Left hindlimb (tissue), 1 donor: ENCODE data around the gene DCLK2.

Source experiments
- DNase-seq: peaks from one replicate; pipeline ENCODE4 v3.0.0-alpha.2; 2018

DCLK2 gene

DNA sequence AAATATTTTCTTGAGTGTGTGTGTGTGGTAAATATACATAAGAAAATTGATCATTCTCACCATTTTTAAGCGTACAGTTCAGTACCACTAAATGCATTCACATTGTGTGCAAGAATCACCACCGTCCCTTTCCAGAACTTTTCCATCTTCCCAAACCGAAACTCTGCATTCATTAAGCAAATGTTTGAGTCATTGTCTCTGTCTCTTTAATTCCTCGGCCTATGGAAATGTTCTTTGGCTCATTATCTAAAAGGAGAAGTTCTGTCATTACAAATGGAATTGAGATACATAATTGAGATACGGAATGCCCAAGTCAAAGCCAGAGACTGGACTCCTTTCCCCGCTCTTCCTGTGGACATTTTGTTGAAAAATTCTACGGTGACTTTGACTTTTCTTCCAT is 168.9 kb downstream of the DCLK2 start:
- DNase-seq: no peak

DNA sequence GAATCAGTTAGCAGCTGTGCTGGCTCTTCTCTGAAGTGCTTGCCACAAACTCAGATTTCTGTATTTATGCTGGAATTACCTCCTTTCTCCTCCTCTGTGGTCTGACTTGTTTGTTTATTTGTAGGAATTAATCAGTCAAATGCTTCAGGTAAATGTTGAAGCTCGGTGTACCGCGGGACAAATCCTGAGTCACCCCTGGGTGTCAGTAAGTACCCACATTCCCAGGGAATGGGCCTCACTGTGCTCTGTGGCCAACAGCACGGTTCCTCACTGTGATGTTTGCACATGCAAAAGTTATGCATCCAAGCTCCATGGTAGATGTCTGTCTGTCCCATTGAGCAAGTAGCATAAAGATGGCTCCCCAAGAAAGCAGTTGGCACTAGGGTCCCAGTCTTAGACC is 169.9 kb downstream of the DCLK2 start:
- no peak for DNase-seq

DNA sequence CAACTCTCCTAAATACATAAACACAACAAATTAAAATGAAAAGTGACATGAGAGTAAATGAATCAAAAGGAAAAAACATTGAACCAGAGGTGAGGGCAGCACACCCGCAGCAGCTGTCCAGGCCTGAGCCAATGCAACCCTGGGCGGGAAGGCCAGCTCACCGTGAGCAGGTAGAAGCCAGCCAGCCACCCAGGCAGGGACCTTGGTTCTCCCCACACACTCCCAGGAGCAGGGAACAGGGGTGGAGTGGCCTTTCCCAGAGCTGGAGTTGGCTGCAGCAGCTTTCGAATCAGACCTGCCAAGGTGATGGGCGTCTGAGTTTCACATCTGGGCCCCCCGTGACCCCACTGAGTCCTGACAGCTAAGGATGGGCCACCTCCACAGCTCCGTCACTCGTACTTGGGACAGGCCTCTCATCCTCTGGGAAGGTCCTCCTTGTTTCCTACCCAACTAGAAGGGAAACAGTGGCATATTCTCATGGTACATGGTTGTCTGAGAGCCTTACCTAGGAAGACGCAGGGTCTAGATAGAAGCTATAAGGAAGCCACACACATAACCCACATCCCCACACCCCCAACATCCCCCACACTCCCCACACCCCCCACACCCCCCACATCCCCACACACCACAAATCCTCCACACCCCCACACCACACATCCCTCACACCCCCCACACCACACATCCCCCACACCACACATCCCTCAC is 172.2 kb downstream of the DCLK2 start:
- DNase-seq: no peak

DNA sequence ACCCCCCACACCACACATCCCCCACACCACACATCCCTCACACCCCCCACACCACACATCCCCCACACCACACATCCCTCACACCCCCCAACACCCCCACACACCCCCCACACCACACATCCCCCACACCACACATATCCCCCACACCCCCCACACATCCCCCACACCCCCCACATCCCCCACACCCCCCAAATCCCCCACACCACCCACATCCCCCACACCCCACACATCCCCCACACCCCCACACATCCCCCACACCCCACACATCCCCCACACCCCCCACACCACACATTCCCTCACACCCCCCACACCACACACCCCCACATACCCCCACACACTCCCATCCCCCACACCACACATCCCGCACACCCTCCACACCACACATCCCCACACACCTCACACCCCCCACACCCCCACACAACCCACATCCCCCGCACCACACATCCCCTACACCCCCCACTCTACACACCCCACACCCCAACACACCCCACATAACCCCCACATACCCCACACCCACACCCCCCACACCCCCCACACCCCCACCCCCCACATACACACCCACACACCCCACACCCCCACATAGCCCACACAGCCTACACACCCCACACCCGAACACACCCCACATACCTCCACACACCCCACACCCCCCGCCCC is 172.9 kb downstream of the DCLK2 start:
- DNase-seq: no peak

DNA sequence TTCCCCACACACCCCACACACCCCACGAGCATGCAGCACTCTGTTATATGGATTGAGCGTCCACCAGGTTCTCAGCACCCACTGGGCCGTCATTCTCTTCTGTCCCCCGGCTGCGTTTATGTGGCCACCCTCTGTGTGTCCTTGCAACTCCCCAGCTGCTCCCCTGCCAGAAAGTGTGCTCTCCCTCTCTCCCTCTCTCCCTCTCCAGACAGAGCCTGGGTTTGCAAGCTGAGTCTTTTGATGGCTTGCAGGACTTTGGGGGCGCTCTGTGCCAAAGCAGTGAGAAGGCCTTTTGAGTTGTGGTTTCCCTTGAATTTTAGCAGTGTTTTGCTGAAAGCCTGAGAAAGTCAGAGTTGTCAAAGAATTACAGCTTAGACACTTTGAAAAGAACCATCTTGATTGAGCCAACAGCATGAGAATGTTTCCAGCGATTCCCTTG is 173.5 kb downstream of the DCLK2 start:
- no peak for DNase-seq

DNA sequence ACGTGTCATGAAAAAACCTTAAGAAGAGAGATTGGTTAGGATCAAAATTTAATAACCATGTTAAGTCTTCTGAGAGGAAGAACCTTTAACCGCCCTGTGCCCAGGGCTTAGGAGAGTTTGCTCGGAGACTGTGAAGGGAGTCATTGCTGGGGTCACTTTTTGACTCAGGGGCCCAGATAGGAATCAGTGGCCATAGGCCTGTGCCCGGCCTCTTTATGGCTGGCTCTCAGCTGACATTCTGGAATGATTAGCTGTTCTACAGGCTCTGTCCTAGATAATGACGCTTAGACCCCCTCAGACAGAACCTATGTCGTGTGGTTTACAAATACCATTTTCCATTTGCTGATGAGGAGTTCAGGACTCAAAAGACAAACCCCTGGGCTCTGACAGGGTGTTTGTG is 174.1 kb downstream of the DCLK2 start:
- DNase-seq: no peak

DNA sequence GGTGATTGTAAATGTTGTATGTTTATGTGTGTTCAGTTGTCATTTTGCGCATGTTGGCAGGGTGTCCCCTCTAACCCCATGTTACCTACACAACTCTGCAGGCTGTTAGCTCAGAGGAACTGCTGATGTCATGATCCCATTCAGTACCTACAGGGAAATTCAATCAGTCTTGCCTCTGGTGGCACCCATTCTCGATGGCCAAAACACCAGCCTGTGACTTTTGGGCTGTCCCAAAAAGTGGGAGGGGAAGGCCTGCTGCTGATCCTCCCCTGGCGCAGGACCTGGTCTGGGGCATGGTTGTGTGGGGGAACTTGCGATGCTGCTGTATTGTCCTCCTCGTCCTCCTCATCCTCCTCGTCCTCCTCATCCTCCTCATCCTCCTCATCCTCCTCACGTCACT is 174.5 kb downstream of the DCLK2 start:
- DNase-seq: no peak

DNA sequence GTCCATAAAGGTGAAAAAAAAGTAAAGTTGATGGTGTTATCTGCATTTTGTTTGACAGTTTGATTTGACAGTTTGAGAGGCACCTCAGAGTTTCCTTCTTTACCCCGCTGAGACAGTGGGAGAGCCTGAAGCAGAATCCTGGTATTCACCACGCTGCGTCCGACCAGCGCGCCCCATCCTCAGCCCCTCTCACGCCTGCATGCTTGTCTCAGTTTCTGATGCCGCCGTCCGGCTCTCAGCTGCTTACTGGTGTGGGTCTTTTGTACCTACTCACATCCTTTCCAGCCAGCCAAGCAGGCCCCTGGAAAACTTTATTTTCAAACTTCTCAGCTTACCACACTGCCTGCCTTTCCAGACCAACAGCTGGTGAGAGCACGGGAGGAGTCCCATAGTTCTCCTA is 175.2 kb downstream of the DCLK2 start:
- no peak for DNase-seq

DNA sequence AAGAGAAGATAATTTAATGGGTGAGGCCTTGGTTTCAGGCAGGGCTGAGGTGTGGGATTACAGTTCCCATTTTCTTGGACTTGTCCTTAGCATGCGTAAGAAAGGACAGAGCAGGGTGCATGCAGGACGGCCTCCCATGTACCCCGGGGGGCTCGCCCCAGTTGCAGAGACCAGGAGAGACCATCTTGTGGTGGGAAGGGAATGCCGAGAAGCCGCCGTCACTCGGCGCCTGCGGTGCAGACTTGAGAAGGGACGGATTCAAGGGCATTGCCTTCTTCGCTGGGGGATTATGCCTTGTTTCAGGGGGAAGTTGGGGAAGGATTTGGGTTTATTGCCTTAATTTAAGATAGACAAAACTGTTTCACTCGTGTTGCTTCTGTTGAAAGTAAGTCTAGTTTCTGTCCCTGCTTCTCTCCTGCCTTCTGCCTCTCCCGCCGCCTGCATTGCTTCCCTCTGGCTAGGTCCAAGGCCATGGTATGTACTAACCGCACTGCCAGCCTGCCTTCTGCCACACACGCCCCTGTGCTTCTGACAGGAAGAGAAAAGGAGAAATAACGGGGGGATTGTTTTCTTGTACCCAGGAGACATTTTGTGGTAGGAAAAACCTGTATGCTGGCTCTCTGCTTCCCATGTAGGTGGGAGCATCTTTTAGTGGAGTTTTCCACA is 175.9 kb downstream of the DCLK2 start:
- no peak for DNase-seq

DNA sequence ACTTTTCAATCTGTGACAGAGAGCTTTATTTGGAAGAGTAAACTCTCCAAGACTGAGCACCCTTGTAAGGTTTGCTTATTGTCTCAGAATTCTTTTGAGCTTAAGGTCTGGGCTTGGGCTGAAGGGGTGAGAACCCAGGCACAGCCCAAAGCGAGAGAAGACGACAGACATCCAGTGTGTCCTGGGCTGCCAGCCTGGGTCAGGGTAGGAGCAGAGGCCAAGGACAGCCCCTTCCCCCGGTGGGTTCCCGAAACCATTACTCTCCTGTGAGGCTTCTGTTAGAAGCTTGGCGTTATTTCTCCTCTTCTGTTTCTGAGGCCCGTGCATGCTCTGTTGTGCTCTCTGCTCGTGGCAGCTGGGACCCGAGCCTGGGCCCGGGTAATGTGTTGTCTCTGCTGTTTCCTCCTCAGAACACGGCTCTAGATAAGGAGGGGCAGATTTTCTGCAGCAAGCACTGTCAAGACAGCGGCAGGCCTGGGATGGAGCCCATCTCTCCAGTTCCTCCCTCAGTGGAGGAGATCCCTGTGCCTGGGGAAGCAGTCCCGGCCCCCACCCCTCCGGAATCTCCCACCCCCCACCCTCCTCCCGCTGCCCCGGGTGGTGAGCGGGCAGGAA is 177.5 kb downstream of the DCLK2 start:
- no peak for DNase-seq

DNA sequence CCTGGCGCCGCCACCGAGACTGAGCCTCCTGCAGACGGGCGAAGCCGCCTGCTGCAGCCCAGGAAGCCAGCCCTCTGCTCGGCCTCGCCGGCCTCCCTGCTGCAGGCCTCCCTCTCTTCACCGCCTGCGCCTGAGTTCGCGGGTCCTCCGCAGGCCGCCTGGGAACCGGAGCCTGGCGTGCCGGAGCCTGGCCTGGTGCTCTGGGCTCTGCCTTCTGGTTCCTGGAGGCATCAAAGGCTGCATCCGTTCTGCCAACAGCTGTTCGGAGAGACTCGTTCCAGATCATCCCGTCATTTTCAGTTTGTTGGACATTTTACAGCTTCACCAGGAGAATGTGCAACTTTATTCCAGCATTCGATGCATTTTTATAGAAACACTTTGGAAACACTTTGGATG is 178.0 kb downstream of the DCLK2 start:
- DNase-seq: no peak

DNA sequence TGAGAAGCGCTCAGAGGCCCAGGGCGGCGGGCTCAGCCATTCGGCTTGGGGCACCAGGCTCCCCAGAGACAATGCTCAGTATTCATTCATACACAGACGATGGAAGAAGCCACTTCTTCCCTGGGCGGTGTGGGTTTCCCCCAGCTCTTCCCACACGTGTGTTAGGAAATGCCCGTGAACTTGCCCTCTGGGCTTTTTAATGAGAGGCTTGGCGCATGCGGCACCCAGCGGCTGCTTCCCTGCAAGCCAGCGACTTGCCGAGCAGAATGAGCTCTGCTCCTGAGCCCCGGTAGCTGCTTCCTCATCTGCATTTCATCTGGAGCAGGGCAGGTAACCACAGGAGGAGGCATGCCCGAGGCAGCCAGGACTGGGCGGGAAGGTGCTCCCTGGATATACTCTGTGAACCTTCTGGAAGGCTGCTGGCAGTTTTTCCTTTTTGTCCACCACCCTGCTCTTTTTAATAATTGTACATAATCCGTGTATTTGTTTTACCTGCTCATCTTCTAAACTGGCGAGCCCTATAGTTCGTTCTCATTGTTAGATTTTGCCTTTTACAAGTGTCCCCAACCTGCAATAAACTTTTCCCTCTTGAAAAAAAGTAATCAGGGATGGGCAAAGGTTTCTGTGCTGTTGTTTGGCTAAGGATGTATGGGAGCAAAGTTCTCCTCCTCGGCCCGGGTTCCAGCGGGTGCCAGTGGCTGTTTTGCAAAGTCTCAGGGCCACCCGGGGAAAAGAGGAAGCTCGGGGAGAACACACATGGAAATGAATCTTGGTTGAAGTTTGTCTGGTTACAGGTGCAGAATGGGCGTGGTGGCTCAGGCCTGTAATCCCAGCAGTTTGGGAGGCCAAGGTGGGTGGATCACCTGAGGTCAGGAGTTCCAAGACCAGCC is 178.8 kb downstream of the DCLK2 start:
- DNase-seq: no peak

DNA sequence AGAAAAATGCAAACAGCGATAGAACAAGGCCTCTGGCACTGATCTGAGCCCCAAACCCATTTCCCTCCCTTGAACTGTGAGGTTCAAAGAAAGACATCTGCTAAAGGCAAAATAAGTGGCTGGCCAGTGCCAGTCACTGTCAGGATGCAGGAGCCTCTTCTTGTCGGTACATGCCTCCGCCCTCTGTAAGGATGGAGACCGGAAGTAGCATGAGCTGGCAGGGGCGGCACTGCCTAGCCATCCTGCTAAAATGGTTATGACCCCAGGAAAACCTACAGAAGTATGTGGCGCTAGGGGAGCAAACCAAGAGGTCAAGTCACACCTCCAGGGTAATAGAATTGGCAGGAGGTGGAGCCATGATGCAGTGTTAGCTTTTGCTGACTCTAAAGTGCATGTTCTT is 180.3 kb downstream of the DCLK2 start:
- DNase-seq: no peak

DNA sequence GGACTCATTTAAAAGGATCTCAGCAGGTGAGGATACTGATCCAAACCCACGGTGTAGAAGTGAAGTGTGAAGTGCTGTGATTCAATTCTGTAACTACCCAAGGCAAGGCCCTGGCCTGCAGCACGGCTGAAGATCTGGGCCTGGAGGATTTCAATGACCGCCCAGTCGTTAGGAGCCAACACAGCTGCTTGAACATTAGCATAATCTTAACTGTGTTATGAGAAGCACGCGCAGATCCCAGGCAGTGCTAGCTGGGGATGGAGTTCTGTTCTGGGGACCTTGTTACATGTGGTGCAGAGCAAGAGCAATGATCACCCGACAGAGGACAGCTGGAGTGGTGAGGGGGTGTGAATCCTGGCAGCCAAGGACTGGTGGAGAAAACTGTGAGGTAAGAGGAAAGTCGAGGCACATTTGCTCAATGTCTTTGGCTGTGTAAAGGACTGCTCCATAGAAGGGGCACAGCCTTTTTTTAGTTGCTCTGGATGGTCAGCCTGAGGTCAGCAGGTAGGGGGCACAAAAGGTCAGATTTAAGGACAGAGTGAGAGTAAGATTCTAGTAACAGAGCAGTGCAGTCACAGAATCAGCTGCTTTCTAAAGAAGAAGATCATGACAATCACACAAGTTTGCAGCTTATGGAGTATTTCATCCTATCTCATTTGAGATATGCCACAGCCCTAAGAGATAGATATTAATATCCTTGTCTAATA is 181.8 kb downstream of the DCLK2 start:
- DNase-seq: no peak

DNA sequence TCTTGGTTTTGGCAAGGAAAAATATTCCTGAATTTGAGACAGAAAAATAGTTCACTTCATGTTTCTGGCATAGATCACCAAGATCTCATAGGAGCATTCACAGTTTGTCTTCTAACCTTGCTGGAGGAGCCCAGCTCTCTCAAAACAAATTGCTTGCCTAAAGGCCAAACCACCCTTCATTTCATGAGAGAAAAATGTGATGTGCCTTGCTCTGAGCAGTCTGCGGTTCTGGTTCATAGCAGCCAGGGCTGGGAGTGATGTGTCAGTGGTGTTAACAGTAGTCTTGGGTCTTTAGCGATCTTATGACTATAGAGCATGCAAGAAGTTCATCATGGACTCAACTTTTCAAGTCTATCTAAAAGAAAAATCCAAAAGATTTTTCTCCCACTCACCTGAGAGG is 183.3 kb downstream of the DCLK2 start:
- DNase-seq: no peak

DNA sequence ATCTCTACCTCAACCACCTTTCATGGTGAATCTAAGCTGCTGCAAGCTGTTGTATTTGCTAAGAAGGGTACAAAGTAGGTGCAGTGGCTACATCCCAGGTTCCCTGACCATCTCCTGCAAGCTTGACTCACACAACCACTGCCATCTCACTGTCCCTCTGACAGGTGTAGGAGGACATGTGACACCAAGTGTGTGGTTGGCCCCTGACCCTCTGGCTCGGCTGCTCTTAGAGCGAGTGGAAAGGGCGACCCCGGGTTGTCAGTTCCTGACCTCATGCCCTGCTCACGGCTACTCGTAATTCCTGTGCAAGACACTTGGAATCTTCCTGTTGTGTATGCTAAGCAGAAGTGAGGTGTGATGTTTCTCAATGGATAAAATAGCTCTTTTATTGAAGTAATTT is 184.4 kb downstream of the DCLK2 start:
- DNase-seq: no peak

DNA sequence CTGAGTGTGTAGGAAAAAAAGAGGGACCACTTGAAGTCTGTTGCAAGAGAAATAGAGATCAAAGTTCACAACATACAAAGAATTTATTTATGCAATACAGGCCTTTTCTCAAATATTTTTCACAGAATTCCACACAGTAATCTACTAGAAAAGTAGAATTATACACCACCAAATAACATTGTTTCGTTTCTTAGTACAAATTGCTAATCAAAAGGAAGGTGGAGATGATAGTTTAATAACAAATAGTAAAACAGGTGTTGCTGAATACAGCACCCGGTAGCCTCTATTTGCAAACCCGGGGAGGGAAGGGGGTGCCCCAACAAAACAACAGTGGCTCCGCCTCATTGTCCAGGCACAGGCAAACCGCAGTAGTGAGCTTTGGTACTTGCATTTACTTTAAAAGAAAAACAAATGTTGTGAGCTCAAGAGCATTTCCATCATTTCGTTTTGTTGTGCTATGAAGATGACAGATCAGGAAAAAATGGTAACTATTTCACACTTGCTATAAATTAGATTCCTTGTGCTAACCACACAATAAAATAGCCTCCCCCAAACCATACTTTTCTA is 186.4 kb downstream of the DCLK2 start:
- DNase-seq: no peak

DNA sequence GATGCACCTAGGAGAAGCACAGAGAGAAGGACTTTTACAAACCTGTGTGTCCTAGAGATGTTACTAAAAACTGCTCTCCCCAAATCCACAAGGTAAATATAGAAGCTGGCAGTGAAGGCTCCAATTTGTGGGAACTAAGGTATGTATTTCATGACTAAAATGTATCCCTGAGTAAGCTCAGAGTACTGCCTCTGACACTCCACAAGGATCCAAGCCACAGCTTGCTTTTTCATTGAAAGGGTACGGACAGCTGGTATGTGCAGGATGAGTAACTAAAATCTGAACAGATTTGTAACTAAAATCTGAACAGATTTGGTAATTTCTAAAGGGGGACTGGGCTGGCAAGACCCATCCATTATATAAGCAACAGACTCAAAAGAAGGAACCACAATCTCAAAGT is 187.6 kb downstream of the DCLK2 start:
- no peak for DNase-seq

DNA sequence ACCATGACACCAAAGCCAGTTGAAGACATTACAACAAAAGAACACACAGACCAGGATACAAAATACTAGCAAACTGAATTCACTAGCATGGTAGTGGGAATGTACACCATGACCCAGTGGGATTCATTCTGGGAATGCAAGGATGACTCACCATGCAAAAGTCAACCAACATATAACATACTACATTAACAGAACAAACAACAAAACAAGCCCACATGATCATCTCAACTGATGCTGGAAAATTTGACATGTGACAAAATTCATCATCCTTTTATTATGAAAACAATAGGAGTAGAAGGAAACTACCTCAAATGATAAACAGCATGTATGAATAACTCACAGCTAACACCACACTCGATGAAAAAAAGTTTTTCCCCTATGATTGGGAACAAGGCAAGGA is 190.2 kb downstream of the DCLK2 start:
- DNase-seq: no peak

DNA sequence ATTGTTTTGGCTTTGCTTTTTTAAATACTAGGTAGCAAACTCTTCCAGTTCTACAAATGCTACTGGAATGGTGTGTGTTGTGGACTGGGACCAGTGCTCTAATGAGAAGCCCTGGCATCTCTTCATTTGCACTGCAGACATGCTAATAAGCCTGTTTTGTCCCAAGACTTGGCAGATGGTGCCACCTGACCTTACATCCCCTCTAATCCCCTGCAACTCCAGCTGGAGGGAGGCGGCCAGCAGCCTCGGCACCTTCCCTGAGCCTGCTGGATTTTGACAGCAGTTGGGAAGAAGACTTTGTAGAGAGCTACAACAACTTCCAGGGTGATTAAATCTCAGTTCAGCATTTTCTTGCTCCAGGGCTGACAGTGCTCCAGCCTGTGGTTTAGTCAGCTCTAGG is 200.0 kb downstream of the DCLK2 start:
- no peak for DNase-seq

DNA sequence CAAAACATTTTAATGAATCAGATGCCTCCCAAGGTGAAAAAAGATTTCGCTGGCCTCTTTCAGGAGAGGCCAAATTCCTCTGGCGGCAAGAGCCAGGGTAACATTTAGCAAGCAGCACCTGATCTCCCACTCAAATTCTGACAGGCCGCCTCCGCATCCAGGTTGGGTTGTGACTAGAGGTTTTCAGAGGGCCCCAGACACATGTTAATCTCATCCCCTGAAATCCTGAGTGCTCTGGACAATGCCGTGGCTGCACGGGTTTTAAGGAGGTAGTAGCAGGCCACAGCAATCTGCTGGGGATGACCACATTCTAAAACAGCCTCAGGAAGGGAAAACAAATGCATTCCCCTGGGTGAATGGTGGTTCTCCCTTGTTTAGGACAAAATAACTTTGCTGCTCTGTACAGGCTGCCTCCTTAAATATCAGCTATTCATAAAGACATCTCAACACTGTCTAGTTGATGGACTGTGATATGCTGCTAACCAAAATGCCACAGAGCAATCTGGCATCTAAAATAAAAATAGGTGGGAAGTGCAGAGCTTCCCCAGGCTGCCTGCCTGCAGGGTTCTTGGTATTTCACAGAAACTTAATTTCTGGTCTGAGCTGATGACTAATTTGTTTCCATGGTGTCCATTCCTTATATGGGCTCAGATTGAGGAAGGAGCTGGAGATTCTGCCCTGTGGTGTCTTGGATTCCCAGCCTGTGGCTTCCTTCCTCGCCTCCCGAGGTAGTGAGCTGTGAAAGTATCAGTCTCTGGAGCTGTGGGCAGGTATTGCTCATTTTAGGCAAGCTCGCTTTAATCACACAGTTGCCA is 202.0 kb downstream of the DCLK2 start:
- DNase-seq: no peak
